DMS153 treated with DMSO at 0.1 percent for 48 hours (cell line): ENCODE results near the gene RHBDL1.
"Not testable (repeated sequence)": the region's sequence is repeated elsewhere in the genome, so short reads cannot be mapped to it uniquely, and the experiment has no call there.

ENCODE experiments used
- DNase-seq: peaks from one replicate; lab custom pipeline; 2025; ENCODE audit not compliant: unreplicated experiment; lab: John Stamatoyannopoulos, UW

RHBDL1 gene

GRCh38 chr16:704552-705380 lies 29.3 kb downstream of the RHBDL1 start:
- DNase-seq, result no peak

GRCh38 chr16:705431-706188 lies 30.1 kb downstream of the RHBDL1 start, which contains the start of gene FBXL16:
Gene FBXL16, minus strand, starts transcription at chr16:705801. Its CDS starts 8,396 bp downstream, at chr16:697405.
- no peak for DNase-seq

- DNase-seq, result no peak
These were observed 31.0 kb downstream of the RHBDL1 start for GRCh38 chr16:706189-707061.

- no peak for DNase-seq
These were observed 31.6 kb downstream of the RHBDL1 start for GRCh38 chr16:707062-707538.

- DNase-seq, result no peak
These were observed 32.5 kb downstream of the RHBDL1 start for GRCh38 chr16:708019-708418.

- no peak for DNase-seq
These were observed 33.5 kb downstream of the RHBDL1 start for GRCh38 chr16:708959-709358.

- DNase-seq, result peak; percentile 72
These were observed 34.4 kb downstream of the RHBDL1 start for GRCh38 chr16:709566-710499.

GRCh38 chr16:710500-711075 lies 35.1 kb downstream of the RHBDL1 start:
- DNase-seq, result no peak

GRCh38 chr16:711084-711483 lies 35.6 kb downstream of the RHBDL1 start:
- DNase-seq, result no peak

GRCh38 chr16:711548-712320 lies 36.3 kb downstream of the RHBDL1 start:
- DNase-seq, result peak; percentile 37

GRCh38 chr16:712740-713250 lies 37.3 kb downstream of the RHBDL1 start:
- not testable (repeated sequence) for DNase-seq

- DNase-seq, result no peak
These were observed 38.6 kb downstream of the RHBDL1 start for GRCh38 chr16:714079-714478.

GRCh38 chr16:714558-715476 lies 39.3 kb downstream of the RHBDL1 start, which contains the start of gene METRN:
Gene METRN, plus strand, starts transcription at chr16:715118. Its CDS starts 172 bp downstream, at chr16:715290.
- DNase-seq, result peak; percentile 66

GRCh38 chr16:715477-716199 lies 40.2 kb downstream of the RHBDL1 start:
- no peak for DNase-seq

- no peak for DNase-seq
These were observed 40.7 kb downstream of the RHBDL1 start for GRCh38 chr16:716200-716568.

- no peak for DNase-seq
These were observed 41.4 kb downstream of the RHBDL1 start for GRCh38 chr16:716768-717325.
